ENCODE measurements around the gene STAT5A.

- no peak for TF ChIP-seq CTCF (IDR thresholded peaks at IDR 0.05; ENCODE audit: insufficient read depth, low read length)
- no peak for TF ChIP-seq GABPA (IDR thresholded peaks at IDR 0.05; ENCODE audit: low read depth)
- TF ChIP-seq SPI1 (IDR thresholded peaks at IDR 0.05; ENCODE audit: borderline replicate concordance, low read depth), result 0 out of 2 replicates have a peak, but pooled peaks have one; percentile 6
Observed at GRCh38 chr17:42358434-42358833, 70.1 kb downstream of the STAT5A start.
